HEK293T (cell line): Measurements from ENCODE around the gene PRSS3.
A peak's percentile ranks its signal among the peaks of the same experiment; 100 is the strongest.

Experiments
- CTCF ChIA-PET: fragments of 350-600 bp; formaldehyde crosslinking; extraction: SDS; loops from one replicate; lab custom pipeline; 2021; ENCODE audit warnings: antibody characterized with exemption, inconsistent platforms; lab: Yijun Ruan, JAX
- POLR2A ChIA-PET: fragments of 350-600 bp; formaldehyde crosslinking; extraction: SDS; loops from one replicate; lab custom pipeline; 2020; ENCODE audit warnings: antibody characterized with exemption, inconsistent platforms; lab: Yijun Ruan, JAX
- DNase-seq: peaks from one replicate; pipeline ENCODE4 v3.0.0; 2012; ENCODE audit warnings: mixed read lengths; ENCODE audit errors: extremely low spot score
- ARNT ChIP-seq: fragments of 450-650 bp; IDR thresholded peaks from 2 replicates; pipeline ENCODE4 v1.6.1; 2017; ENCODE audit warnings: mild to moderate bottlenecking
- BHLHE40 ChIP-seq: fragments of 450-650 bp; IDR thresholded peaks from 2 replicates; pipeline ENCODE4 v1.6.1; 2016; ENCODE audit warnings: mild to moderate bottlenecking, moderate library complexity, borderline replicate concordance
- CTBP1 ChIP-seq: fragments of 450-650 bp; IDR thresholded peaks from 2 replicates; pipeline ENCODE4 v1.6.1; 2016; ENCODE audit warnings: borderline replicate concordance
- ELF4 ChIP-seq: fragments of 450-650 bp; IDR thresholded peaks from 2 replicates; pipeline ENCODE4 v1.6.1; 2017; ENCODE audit warnings: antibody characterized with exemption
- FOXA1 ChIP-seq: fragments of 450-650 bp; IDR thresholded peaks from 2 replicates; pipeline ENCODE4 v1.6.1; 2016; ENCODE audit warnings: mild to moderate bottlenecking
- FOXK2 ChIP-seq: fragments of 450-650 bp; IDR thresholded peaks from 2 replicates; pipeline ENCODE4 v1.6.1; 2016; ENCODE audit warnings: mild to moderate bottlenecking
- FOXM1 ChIP-seq: fragments of 450-650 bp; IDR thresholded peaks from 2 replicates; pipeline ENCODE4 v1.6.1; 2017; ENCODE audit warnings: mild to moderate bottlenecking, borderline replicate concordance
- HDGF ChIP-seq: fragments of 450-650 bp; IDR thresholded peaks from 2 replicates; pipeline ENCODE4 v1.6.1; 2017; ENCODE audit warnings: antibody characterized with exemption, borderline replicate concordance
- L3MBTL2 ChIP-seq: fragments of 450-650 bp; conservative IDR thresholded peaks from 2 replicates; pipeline ENCODE4 v1.6.1; 2016; ENCODE audit warnings: mild to moderate bottlenecking
- LEF1 ChIP-seq: fragments of 450-650 bp; IDR thresholded peaks from 2 replicates; pipeline ENCODE4 v1.6.1; 2017; ENCODE audit warnings: mild to moderate bottlenecking, borderline replicate concordance
- NFRKB ChIP-seq: fragments of 450-650 bp; IDR thresholded peaks from 2 replicates; pipeline ENCODE4 v1.6.1; 2016; ENCODE audit warnings: mild to moderate bottlenecking, moderate library complexity
- SP1 ChIP-seq: fragments of 450-650 bp; IDR thresholded peaks from 2 replicates; pipeline ENCODE4 v1.6.1; 2017
- SUZ12 ChIP-seq: fragments of 450-650 bp; IDR thresholded peaks from 2 replicates; pipeline ENCODE4 v1.6.1; 2016; ENCODE audit warnings: mild to moderate bottlenecking
- TARDBP ChIP-seq: fragments of 450-650 bp; IDR thresholded peaks from 2 replicates; pipeline ENCODE4 v1.6.1; 2016
- ZNF384 ChIP-seq: fragments of 450-650 bp; IDR thresholded peaks from 2 replicates; pipeline ENCODE4 v1.6.1; 2016
- TF ChIP-seq, protein P1 (sequence below): fragments of 450-650 bp; IDR thresholded peaks from 2 replicates; pipeline ENCODE4 v1.6.1; 2016

PRSS3 gene

DNA sequence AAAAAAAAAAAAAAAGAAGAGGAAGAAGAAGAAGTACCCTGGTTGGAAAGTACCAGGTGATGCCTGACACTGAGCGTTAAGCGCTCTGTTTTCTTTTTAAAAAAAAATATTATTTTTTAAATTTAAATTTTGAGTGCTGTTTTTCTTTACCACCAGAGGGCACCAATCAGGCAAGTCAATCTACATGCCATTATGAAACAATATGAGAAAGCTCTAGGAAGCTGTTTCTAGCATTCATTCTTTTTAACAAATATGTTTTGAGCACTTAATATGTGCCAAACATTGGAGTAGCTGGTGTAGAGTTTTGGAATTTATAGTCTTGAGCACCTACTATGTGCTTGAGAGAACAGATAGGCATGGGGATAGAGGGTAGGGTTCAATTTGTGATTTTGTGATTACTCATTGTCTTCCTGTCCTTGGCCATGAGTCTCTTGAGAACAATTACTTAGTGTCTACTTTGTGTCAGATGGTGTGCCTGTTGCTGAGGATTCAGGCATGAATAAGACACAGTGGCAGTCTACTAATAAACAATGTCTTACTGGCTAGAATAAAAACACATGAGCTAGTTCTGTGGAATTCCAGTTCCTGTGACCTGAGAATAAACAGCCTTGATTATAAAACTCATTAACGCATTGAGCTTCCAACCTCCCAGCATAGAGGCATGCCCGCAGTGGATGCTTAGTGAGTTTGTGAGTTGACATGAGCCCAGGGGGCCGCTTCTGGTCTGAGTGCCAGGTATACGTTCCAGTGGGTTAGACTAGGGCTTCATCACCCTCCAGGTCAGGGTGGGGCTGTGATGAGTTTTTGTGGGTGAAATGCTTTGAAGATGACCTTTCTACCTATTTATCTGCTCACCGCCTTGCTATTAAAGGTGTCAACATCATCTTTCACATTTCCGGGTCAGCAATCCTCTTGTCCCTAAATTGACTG, 18.6 kb downstream of the PRSS3 start:
- peak; percentile 35 for DNase-seq
- TF ChIP-seq ARNT: no peak
- TF ChIP-seq TARDBP: no peak
- TF ChIP-seq L3MBTL2: no peak
- no peak for TF ChIP-seq LEF1
- TF ChIP-seq ZNF384: no peak; the same call in 1 of the 2 replicates
- TF ChIP-seq FOXK2: no peak
- TF ChIP-seq, protein P1, sequence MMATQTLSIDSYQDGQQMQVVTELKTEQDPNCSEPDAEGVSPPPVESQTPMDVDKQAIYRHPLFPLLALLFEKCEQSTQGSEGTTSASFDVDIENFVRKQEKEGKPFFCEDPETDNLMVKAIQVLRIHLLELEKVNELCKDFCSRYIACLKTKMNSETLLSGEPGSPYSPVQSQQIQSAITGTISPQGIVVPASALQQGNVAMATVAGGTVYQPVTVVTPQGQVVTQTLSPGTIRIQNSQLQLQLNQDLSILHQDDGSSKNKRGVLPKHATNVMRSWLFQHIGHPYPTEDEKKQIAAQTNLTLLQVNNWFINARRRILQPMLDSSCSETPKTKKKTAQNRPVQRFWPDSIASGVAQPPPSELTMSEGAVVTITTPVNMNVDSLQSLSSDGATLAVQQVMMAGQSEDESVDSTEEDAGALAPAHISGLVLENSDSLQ: no peak
- no peak for TF ChIP-seq NFRKB
- no peak for TF ChIP-seq CTBP1
- no peak for TF ChIP-seq HDGF
- TF ChIP-seq FOXA1: no peak
- no peak for TF ChIP-seq FOXM1
- no peak for TF ChIP-seq ELF4
- no peak for TF ChIP-seq BHLHE40
- no peak for TF ChIP-seq SP1
- TF ChIP-seq SUZ12: no peak
- CTCF ChIA-PET: interaction anchor here (0.5 to 2.0 kb wide), 15 partner anchors 15 to 1467 kb away, joined by 3 to 12 read pairs (median 4); no protein-coding TSS in a partner anchor
- POLR2A ChIA-PET: no interaction called here

DNA sequence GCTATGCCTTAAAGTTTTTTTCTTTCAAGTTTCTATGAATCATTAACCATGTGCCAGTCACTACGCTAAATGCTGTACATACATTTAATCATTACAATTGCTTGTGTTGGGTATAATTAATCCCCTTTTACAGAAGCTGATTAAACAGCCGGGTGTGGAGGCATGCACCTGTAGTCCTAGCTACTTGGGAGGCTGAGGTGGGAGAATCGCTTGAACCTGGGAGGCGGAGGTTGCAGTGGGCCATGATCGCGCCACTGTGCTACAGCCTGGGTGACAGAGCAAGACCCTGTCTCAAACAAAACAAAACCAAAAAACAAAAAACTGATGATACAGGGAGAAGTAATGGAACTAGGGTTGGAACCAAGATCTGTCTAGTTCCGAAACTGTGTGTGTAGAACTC, 20.4 kb downstream of the PRSS3 start:
- POLR2A ChIA-PET: no interaction called here
- DNase-seq: no peak
- TF ChIP-seq, protein P1: no peak
- TF ChIP-seq TARDBP (no peak), ELF4 (no peak), ZNF384 (no peak), CTBP1 (no peak), SUZ12 (no peak)
- CTCF ChIA-PET: interaction anchor here (0.6 kb wide), 1 partner anchor 18 kb away, joined by 6 read pairs; no protein-coding TSS in a partner anchor

DNA sequence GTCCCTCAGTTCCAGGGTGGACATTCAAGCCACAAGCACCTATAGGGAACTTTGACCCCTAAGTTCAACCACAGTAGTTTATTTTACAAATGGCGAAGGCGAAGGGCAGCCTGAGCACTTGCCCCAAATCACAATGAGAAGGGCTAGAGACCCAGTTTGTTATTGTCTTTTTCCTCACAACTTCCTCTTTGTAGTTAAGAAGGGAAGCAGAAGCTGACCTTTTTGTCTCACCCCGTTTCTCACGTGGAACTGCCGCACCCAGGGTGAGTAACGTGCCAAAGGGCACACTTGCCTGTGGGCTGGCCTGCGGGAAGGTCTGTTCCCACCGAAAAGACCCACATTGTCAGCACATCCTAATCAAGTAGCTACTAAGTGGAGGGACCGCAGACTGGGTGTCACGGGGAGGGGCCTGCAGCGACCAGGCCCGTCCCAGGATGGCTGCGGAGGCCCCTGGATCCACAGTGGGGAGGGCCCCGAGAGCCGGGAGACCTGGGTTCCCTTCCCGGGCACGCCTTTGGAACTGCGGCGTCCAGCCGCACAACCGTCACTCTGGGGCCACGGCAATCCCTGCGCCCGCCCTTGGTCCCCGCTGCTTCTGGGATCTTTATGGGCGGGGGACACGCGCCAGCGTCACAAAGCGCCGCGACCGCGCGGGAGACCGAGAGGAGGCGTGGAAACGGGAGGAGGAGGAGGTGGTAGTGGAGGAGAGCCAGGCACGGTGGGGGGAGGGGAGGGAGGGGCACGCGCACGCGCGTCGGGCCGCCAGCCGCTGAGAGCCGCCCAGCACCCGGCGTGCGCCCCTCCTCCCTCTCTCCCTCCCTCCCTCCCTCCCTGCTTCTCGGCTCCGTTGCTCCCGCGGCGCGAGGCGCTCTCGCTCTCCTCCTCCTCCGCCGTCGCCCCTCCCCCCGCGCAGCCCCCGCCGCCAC, 21.2 kb downstream of the PRSS3 start, which contains the start of gene UBE2R2:
Gene UBE2R2 (plus strand): TSS at position 834 of the 926 bp plus-strand sequence. CDS start 598 bp downstream, outside the sequence.
- TF ChIP-seq NFRKB: no peak
- peak; percentile 65 for TF ChIP-seq L3MBTL2
- no peak for TF ChIP-seq LEF1
- peak; percentile 9; the same call in 1 of the 2 replicates for TF ChIP-seq ELF4
- TF ChIP-seq TARDBP: peak; percentile 81
- ChIA-PET CTCF (no interaction called here), POLR2A (interaction anchor here (1.0 kb wide), 1 partner anchor 19 kb away, joined by 3 read pairs; no protein-coding TSS in a partner anchor)
- DNase-seq: peak; percentile 96

DNA sequence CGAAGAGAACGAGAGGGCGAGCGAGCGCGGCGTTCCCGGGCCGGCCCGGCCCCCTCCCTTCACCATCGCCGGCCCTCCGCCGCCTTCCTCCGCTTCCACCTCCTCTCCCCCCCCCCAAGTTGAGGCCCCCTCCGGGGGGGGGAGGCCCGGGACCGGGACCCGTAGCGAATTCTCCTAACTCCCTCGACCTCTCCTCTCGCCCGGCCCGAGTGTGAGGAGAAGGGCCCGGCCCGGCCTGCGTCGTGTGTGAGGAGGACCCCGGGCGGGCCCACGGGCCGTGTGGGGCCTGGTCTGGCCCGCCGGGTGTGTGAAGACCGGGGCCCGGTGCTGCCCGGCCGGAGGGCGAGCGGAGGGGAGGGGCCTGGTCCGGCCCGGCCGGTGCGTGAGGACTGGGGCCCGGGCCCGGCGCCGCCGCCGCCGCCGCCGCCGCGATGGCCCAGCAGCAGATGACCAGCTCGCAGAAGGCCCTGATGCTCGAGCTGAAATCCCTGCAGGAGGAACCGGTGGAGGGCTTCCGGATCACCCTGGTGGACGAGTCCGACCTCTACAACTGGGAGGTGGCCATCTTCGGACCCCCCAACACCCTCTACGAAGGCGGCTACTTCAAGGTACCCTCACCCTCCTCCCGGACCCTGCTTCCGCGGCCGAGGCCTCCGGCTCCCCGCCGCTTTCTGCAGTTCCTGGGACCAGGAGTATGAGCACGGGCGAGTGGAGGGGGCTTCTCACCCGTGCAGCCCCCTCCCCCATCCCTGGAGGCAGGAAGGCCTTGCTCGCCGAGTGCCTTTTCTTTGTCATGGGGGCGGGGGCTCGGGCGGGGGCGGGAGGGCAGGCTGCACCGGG, 22.2 kb downstream of the PRSS3 start:
- peak; percentile 69 for DNase-seq
- ChIA-PET POLR2A (no interaction called here), CTCF (interaction anchor here (0.6 kb wide), 1 partner anchor 29 kb away, joined by 7 read pairs; no protein-coding TSS in a partner anchor)
- TF ChIP-seq FOXM1: peak; percentile 73; the same call in 1 of the 2 replicates
- TF ChIP-seq FOXK2: no peak
- TF ChIP-seq L3MBTL2: 0 out of 2 replicates have a peak, but pooled peaks have one; percentile 6

DNA sequence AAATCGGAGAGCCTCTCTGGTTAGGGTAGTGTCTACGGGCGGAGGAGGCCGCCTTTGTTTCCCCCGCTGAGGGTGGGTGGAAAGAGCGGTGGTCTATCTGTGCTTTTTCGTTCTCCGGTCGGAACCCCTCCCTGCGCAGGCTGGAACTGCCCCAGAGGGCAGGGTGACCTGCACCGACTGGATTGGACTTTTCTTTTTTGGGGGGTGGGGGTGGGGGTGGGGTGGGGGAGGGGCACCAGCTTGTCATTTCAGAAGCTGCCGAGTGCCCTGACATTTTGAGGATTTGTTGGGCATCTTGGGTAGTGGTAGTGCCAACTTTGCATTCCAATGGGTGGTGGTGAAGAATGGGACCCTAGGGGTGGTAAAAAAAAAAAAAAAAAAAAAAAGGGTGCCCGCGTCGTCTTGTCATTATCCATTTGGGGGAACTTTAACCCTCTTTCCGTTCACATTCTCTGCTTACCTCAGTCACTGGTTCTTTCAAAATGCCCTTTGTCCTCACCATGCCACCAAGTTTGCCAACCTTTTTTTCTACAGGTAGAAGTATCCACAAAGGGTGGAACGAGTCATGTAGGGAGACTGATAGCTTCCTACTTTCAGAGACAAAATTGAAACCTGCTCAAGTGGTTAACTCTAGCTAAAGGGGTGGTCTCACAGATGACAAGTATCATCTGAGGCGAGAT, 22.9 kb downstream of the PRSS3 start:
- ChIA-PET CTCF (interaction anchor here (0.6 kb wide), 1 partner anchor 28 kb away, joined by 7 read pairs; no protein-coding TSS in a partner anchor), POLR2A (no interaction called here)
- no peak for DNase-seq
- TF ChIP-seq LEF1 (no peak), ARNT (no peak), FOXK2 (no peak), SUZ12 (no peak), BHLHE40 (no peak), TARDBP (no peak), ELF4 (no peak), HDGF (no peak), FOXM1 (no peak), CTBP1 (no peak), SP1 (no peak), FOXA1 (no peak), ZNF384 (no peak; the same call in 1 of the 2 replicates), L3MBTL2 (no peak)
- TF ChIP-seq, protein P1: no peak
